ENCODE data around the gene ATP6V1B1. TPM values are rescaled to one million over a fixed set of nuclear protein-coding genes. Genes with fewer than 3 reads are reported as not detected.

The ATP6V1B1 gene
- total RNA-seq, 1 donor from 2014 or later = 0.43 TPM

- intact Hi-C loops (cut with DNase I) = no loop called here
Observed at GRCh38 chr2:70960833-70961647, 25.3 kb downstream of the ATP6V1B1 start.

GRCh38 chr2:70961648-70961994 lies 25.9 kb downstream of the ATP6V1B1 start:
- intact Hi-C loops (cut with DNase I) = no loop called here
- peak; percentile 51 for DNase-seq (ENCODE audit: low spot score)

More at GRCh38 chr2:70960833-70961647, 25.3 kb downstream of the ATP6V1B1 start:
- DNase-seq (ENCODE audit: low spot score) = peak; percentile 53

- intact Hi-C loops (cut with DNase I) = no loop called here
- DNase-seq (ENCODE audit: low spot score) = peak; percentile 44
Observed at GRCh38 chr2:70962211-70962884, 26.6 kb downstream of the ATP6V1B1 start.

GRCh38 chr2:70962885-70963878 lies 27.5 kb downstream of the ATP6V1B1 start:
- intact Hi-C loops (cut with DNase I) = no loop called here
- DNase-seq (ENCODE audit: low spot score) = peak; percentile 67

- intact Hi-C loops (cut with DNase I) = no loop called here
- no peak for DNase-seq (ENCODE audit: low spot score)
Observed at GRCh38 chr2:70964133-70964532, 28.4 kb downstream of the ATP6V1B1 start.

- intact Hi-C loops (cut with DNase I) = no loop called here
- DNase-seq (ENCODE audit: low spot score) = peak; percentile 83
Observed at GRCh38 chr2:70964596-70965386, 29.1 kb downstream of the ATP6V1B1 start.

DNA sequence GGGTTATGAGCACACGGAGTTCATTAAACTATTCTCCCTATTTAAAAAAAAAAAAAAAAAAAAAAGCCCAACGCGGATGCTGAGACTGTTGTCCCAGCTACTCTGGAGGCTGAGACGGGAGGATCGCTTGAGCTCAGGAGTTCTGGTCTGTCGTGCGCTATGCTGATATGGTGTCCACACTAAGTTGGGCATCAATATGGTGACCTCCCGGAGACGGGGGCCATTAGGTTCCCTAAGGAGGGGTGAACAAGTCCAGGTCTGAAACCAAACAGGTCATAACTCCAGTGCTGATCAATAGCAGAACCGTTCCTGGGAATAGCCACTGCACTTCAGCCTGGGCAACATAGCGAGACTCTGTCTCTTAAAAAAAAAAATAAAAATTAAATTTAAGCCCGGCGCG lies 29.8 kb downstream of the ATP6V1B1 start:
- intact Hi-C loops (cut with DNase I) = no loop called here
- DNase-seq (ENCODE audit: low spot score) = peak; percentile 27

- intact Hi-C loops (cut with DNase I) = no loop called here
Observed at GRCh38 chr2:70966681-70967080, 31.0 kb downstream of the ATP6V1B1 start.

GRCh38 chr2:70967189-70967588 lies 31.5 kb downstream of the ATP6V1B1 start:
- intact Hi-C loops (cut with DNase I) = no loop called here
- peak; percentile 1 for DNase-seq (ENCODE audit: low spot score)

More at GRCh38 chr2:70966681-70967080, 31.0 kb downstream of the ATP6V1B1 start:
- DNase-seq (ENCODE audit: low spot score) = peak; percentile 43

DNA sequence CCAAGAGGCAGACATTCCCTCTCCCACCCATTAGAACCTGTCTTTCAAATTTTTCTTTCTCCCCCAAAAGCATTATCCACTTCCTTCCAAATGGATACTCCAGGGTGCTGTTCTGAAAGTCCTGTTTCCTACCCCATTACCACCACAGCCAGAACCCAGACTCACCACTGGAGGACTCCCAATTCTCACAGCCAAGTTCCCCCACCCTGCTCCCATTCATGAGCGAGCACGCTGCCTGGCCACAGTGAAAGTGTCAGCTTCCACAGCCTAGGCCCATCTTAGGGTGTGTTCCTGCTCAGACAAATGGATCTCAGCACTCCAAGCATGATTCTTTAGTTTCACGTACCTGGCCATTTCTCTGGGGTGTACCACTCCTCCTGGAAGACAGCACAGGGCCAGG lies 38.9 kb downstream of the ATP6V1B1 start:
- DNase-seq (ENCODE audit: low spot score) = peak; percentile 4

GRCh38 chr2:70975237-70975636 lies 39.5 kb downstream of the ATP6V1B1 start:
- intact Hi-C loops (cut with DNase I) = no loop called here

More for the DNA sequence above, 38.9 kb downstream of the ATP6V1B1 start:
- intact Hi-C loops (cut with DNase I) = no loop called here

GRCh38 chr2:70977605-70978205 lies 42.0 kb downstream of the ATP6V1B1 start:
- peak; percentile 63 for DNase-seq (ENCODE audit: low spot score)
- intact Hi-C loops (cut with DNase I) = no loop called here

More at GRCh38 chr2:70975237-70975636, 39.5 kb downstream of the ATP6V1B1 start:
- peak; percentile 39 for DNase-seq (ENCODE audit: low spot score)

GRCh38 chr2:70978341-70979179 lies 42.9 kb downstream of the ATP6V1B1 start, which contains the start of gene ANKRD53:
TSS of gene ANKRD53 (plus strand) at chr2:70978630. CDS start at chr2:70978646, 16 bp downstream.
- peak; percentile 78 for DNase-seq (ENCODE audit: low spot score)
- intact Hi-C loops (cut with DNase I) = no loop called here

DNA sequence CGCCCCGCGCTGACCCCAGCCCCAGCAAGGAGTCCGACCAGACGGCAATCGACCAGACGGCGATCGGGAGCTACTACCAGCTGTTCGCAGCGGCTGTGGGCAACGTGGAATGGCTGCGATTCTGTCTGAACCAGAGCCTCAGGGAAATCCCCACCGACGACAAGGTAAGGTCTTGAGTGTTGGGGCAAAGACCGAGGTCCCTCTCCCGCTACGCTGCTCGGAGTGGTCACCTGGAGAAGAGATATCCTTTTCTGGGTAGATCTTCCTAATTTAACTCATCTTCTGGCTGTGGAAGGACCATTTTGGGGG lies 43.4 kb downstream of the ATP6V1B1 start:
- no peak for DNase-seq (ENCODE audit: low spot score)
- intact Hi-C loops (cut with DNase I) = no loop called here

- intact Hi-C loops (cut with DNase I) = no loop called here
Observed at GRCh38 chr2:70979626-70980025, 43.9 kb downstream of the ATP6V1B1 start.

DNA sequence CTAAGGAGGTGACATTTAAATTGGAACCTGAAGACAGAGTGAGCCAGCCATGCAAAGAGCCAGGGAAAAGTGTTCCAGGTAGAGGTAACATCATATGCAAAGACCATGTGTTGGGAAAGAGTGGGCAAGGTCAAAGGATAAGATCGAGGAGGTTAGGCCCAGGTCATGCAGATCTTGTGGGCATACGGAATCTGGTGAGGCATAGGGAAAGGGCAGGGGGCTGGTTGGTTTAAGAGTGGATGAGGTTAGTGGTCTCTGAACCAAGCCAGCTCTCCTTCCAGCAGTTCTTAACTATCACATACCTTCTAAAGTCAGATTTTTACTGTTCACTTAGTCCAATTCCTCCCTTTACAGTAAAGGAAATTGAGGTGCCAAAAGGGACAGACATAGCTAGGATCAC lies 45.7 kb downstream of the ATP6V1B1 start:
- intact Hi-C loops (cut with DNase I) = no loop called here
- DNase-seq (ENCODE audit: low spot score) = peak; percentile 12

More at GRCh38 chr2:70979626-70980025, 43.9 kb downstream of the ATP6V1B1 start:
- peak; percentile 43 for DNase-seq (ENCODE audit: low spot score)

Data from cardiac septum (tissue), 1 donor.